ENCODE results near the gene DNLZ. TPM values are rescaled to one million over a fixed set of nuclear protein-coding genes. Genes with fewer than 3 reads are reported as not detected.
A peak's percentile ranks its signal among the peaks of the same experiment; 100 is the strongest.
"Not testable (repeated sequence)": the region's sequence is repeated elsewhere in the genome, so short reads cannot be mapped to it uniquely, and the experiment has no call there.

Gene DNLZ
- total RNA-seq, 1 donor from 2014 or later, result 40.2 TPM

GRCh38 chr9:136327304-136327974, 36.1 kb downstream of the DNLZ start, which contains the start of gene GPSM1:
GPSM1 (plus strand) TSS chr9:136327539; CDS start chr9:136327696, 157 bp downstream.
- peak; percentile 84 for DNase-seq
- peak; percentile 41 for ATAC-seq
- intact Hi-C loops (cut with micrococcal nuclease), result no loop called here

GRCh38 chr9:136326761-136327303, 36.7 kb downstream of the DNLZ start:
- DNase-seq (no peak), ATAC-seq (no peak)
- intact Hi-C loops (cut with micrococcal nuclease), result no loop called here

- ATAC-seq (no peak), DNase-seq (peak; percentile 39)
- intact Hi-C loops (cut with micrococcal nuclease), result no loop called here
These were observed 37.3 kb downstream of the DNLZ start for GRCh38 chr9:136326061-136326760.

DNA sequence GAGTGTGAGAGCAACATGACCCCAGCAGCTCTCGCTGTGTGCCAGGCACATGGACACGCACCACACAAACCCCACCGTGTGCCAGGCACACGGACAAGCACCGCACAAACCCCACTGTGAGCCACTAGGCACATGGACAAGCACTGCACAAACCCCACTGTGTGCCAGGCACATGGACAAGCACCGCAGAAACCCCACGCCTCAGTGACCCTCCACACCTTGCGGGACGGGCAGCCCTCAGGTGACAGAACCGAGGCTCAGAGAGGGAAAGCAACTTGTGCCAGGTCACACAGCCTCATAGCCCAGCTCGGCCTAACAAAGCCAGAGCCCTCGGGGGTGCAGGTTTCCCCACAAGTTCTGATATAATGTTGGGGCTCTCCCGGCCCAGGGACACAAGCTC, 38.2 kb downstream of the DNLZ start:
- intact Hi-C loops (cut with micrococcal nuclease), result no loop called here
- ATAC-seq (no peak), DNase-seq (peak; percentile 26)

- DNase-seq (peak; percentile 88), ATAC-seq (peak; percentile 83)
- intact Hi-C loops (cut with micrococcal nuclease), result no loop called here
These were observed 38.8 kb downstream of the DNLZ start for GRCh38 chr9:136324501-136325300.

DNA sequence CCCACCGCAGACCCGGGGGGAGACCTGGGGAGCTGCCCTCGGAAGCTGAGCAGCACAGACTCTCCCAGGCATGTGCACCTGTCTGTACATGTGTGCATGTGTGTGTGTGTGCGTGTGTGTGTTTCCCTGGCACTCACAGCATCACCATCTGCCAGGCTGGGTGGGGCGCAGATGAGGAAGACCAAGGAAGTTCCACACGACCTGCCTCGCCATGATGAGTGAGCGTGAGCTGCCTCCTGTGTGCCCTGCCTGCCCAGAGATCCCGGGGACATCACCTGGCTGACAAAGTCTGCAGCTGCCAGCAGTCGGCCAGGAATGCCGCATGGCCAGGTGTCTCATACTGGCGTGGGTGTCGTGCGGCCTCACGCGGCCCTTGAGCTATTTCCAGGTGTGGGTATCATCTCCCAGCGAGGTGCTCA, 40.2 kb downstream of the DNLZ start:
- peak; percentile 27 for DNase-seq
- intact Hi-C loops (cut with micrococcal nuclease), result no loop called here
- ATAC-seq, result no peak

DNA sequence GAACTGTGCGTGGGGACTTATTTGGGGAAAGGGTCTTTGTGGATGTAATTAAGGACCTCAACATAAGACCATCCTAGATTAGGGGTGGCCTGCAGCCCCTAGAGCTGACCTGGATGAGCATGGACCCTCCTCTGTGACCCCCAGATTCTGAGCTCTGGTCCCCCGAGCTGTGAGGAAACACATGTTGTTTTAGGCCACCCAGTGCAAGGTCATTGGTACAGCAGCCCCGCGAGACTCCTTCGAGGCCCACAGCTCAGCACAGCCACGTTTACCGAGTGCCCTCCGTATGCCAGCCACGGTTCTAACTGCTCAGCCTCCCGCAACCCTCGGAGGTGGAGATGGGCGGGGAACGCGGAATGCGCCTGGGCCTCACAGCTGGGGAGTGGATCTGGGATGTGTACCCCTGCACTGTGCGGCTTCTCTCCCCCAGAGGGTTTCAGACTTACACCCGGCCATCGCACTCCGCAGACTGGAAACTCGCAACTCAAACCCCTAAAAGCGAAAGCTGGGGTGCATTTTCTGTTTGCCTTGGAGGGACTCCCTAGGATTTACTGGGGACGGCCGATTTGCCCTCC, 40.7 kb downstream of the DNLZ start:
- intact Hi-C loops (cut with micrococcal nuclease), result no loop called here
- DNase-seq (peak; percentile 27), ATAC-seq (no peak)

DNA sequence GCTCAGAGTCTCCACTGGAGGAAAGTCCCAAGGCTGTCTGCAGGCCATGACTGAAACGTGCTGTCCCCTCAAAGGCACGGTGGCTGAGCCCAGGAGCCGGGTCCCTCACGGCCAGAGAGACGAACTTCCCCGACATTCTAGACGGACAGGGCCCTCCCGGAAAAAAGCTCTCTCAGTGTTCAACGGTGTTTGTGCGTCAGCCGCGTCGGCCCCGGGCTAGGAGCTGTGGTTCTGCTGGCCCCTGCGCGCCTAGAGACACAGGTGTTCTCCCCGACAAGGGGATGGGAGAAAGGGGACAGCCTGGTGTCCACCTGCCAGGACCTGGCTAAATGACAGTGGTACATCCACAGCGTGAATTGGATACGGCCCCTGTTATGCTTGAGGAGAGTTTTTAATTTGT, 42.0 kb downstream of the DNLZ start:
- ATAC-seq (no peak), DNase-seq (peak; percentile 16)
- intact Hi-C loops (cut with micrococcal nuclease), result no loop called here

- intact Hi-C loops (cut with micrococcal nuclease); ATAC-seq; DNase-seq: not testable (repeated sequence)
These were observed 42.6 kb downstream of the DNLZ start for GRCh38 chr9:136320972-136321371.

- ATAC-seq; DNase-seq; intact Hi-C loops (cut with micrococcal nuclease): not testable (repeated sequence)
These were observed 43.6 kb downstream of the DNLZ start for GRCh38 chr9:136319955-136320354.

- peak; percentile 3 for DNase-seq
- not testable (repeated sequence) for ATAC-seq
These were observed 44.3 kb downstream of the DNLZ start for GRCh38 chr9:136319244-136319643.

GRCh38 chr9:136318776-136319241, 44.7 kb downstream of the DNLZ start:
- intact Hi-C loops (cut with micrococcal nuclease), result no loop called here
- peak; percentile 26 for DNase-seq
- ATAC-seq, result no peak

More at GRCh38 chr9:136319244-136319643, 44.3 kb downstream of the DNLZ start:
- intact Hi-C loops (cut with micrococcal nuclease), result not testable (repeated sequence)

- intact Hi-C loops (cut with micrococcal nuclease), result no loop called here
These were observed 45.3 kb downstream of the DNLZ start for GRCh38 chr9:136318111-136318775.

DNA sequence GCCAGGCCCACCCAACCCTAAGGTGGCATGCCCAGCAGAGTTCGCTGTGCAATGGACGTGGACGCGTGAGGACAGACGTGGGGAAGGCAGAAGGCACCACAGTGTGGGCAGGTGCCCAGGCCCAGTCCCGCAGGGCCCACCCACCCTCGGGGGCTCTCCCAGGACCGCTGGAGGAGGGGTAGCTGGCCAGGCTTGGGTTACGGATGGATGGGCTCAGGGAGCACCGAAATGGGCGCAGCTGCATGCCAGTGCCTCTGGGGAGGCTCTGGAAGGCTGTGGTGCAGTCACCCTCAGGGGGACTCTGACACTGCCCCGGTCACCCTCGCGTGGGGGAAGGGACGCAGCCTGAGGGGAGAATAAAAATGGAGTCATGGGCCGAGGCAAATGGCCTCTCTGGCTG, 45.8 kb downstream of the DNLZ start:
- ATAC-seq, result no peak
- peak; percentile 16 for DNase-seq
- intact Hi-C loops (cut with micrococcal nuclease), result no loop called here

More at GRCh38 chr9:136318111-136318775, 45.3 kb downstream of the DNLZ start:
- no peak for ATAC-seq
- DNase-seq, result peak; percentile 17

DNA sequence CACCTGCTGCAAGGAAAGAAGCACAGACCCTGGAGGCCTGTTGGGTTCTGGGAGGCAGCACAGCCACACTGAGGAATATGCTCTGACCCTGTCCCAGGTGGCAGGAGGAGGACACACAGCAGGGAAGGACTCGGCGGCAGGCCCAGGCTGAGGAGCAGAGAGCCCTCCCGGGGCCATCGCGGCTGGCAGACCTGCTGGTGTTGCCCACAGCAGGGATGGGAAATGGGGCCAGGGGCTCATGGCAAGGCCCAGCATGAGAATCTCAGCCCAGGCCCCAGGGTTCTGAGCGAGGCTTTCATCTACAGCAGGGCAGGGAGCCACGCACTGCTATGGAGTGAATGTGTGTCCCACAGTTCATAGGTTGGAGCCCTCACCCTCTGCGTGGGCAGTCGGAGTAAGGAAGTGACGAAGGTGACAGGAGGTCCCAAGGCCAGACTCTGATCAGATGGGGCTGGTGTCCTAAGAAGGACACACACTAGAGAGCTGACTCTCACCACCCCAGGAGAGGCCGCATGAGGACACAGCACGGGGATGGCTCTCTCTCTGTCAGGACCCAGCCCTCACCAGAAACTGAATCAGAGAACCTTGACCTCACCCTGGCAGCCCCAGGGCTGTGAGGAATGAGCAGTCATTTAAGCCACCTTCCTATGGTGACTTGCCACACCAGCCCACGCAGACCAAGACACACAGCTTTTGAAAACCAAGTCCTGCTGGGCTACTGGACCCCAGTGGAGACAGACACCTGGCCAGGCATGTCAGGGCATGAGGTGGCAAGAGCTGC, 46.5 kb downstream of the DNLZ start:
- ATAC-seq (no peak), DNase-seq (peak; percentile 20)
- intact Hi-C loops (cut with micrococcal nuclease), result no loop called here

- DNase-seq (peak; percentile 20), ATAC-seq (no peak)
- intact Hi-C loops (cut with micrococcal nuclease), result no loop called here
These were observed 47.2 kb downstream of the DNLZ start for GRCh38 chr9:136316271-136316751.

DNA sequence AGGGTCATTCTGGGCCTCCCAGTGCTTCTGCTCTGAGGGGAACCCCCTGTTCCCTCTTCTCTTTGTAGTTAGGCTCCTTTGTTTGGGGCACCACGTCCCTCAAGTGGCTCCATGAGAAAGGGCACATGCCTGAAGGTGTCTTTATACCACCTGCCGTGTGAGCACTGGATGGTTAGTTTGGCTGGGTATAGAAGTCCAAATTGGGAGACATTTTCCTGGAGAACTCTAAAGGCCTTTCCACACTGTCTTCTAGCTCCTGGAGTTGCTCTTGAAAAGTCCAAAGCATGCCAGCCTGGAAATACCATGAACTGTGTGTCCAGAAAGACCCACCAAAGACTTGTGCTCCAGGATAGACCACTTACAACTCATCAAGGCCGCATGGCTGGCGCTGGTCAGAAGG, 48.6 kb downstream of the DNLZ start:
- ATAC-seq, result no peak
- DNase-seq, result peak; percentile 21
- intact Hi-C loops (cut with micrococcal nuclease), result no loop called here

DNA sequence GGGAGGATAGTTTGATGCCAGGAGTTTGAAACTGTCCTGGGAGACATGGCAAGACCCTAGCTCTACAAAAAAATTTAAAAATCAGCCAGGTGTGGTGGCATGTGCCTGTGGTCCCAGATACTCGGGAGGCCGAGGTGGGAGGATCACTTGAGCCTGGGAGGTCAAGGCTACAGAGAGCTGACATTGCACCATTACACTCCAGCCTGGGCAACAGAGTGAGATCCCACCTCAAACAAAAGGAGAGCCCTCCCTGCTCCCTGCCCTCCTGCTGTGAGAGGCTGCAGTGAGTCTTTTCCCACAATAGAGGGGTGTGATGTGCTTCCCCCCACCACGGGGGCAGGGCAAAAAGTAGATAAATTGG, 49.5 kb downstream of the DNLZ start:
- ATAC-seq, result no peak
- no peak for DNase-seq
- intact Hi-C loops (cut with micrococcal nuclease), result no loop called here

All from left ventricle myocardium superior (tissue), 1 donor.